MM.1S (cell line): Measurements from ENCODE around the gene RAB4B.

ENCODE experiments used
- EZH2 ChIP-seq: fragments of 300-600 bp; sonication (generic); optimal IDR thresholded peaks from 2 replicates; pipeline ENCODE3; 2017; ENCODE audit warnings: low read depth, mild to moderate bottlenecking, antibody characterized with exemption, low read length, mixed read lengths
- EZH2phosphoT487 ChIP-seq: fragments of 300-600 bp; sonication (generic); IDR thresholded peaks from 2 replicates; pipeline ENCODE4 v1.6.1; 2018; ENCODE audit warnings: antibody characterized with exemption, low read length
- TF ChIP-seq, protein P1 (sequence below): fragments of 300-600 bp; sonication (generic); IDR thresholded peaks from 2 replicates; pipeline ENCODE4 v1.5.1; 2016; ENCODE audit warnings: antibody characterized with exemption, low read length, mixed read lengths

DNA sequence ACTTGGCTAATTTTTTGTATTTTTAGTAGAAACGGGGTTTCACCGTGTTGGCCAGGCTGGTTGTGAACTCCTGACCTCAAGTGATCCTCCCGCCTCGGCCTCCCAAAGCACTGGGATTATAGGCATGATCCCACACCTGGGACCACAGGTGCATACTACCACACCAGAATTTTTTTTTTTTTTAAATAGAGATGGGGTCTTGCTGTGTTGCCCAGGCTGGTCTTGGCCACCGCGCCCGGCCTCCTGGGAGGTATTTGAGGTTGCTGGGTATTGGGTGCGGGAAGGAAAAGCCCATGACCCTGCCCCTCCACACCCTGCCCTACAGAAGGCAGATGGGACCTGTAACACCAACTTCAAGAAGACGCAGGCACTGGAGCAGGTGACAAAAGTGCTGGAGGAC lies 41.4 kb upstream of the RAB4B start:
- TF ChIP-seq, protein P1, sequence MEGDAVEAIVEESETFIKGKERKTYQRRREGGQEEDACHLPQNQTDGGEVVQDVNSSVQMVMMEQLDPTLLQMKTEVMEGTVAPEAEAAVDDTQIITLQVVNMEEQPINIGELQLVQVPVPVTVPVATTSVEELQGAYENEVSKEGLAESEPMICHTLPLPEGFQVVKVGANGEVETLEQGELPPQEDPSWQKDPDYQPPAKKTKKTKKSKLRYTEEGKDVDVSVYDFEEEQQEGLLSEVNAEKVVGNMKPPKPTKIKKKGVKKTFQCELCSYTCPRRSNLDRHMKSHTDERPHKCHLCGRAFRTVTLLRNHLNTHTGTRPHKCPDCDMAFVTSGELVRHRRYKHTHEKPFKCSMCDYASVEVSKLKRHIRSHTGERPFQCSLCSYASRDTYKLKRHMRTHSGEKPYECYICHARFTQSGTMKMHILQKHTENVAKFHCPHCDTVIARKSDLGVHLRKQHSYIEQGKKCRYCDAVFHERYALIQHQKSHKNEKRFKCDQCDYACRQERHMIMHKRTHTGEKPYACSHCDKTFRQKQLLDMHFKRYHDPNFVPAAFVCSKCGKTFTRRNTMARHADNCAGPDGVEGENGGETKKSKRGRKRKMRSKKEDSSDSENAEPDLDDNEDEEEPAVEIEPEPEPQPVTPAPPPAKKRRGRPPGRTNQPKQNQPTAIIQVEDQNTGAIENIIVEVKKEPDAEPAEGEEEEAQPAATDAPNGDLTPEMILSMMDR: no peak
- TF ChIP-seq EZH2 (no peak), EZH2phosphoT487 (no peak)
